Measurements from ENCODE around the gene USP2. TPM values are rescaled to one million over a fixed set of nuclear protein-coding genes. Genes with fewer than 3 reads are reported as not detected.
"Not testable (repeated sequence)": the region's sequence is repeated elsewhere in the genome, so short reads cannot be mapped to it uniquely, and the experiment has no call there.

USP2 gene
- total RNA-seq, 1 donor from 2014 or later, result 0.11 TPM

DNA sequence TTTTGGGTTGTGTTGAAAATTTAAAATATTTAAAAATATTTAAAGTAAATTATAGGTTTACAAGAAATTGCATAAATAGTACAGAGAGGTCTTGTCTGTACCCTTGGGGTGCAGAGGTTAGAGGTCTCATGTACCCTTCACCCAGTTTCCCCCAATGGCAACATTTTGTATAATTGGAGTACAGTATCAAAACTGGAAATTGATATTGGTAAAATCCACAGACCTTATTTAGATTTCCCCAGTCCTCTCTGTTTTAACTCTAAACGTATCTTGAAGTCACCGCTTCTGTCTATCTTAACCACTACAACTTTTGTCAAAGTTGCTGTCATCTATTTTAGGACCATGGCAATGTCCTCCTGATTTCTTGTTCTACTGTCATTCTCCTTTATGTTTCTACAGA lies 30.6 kb upstream of the USP2 start:
- TF ChIP-seq, protein P1, sequence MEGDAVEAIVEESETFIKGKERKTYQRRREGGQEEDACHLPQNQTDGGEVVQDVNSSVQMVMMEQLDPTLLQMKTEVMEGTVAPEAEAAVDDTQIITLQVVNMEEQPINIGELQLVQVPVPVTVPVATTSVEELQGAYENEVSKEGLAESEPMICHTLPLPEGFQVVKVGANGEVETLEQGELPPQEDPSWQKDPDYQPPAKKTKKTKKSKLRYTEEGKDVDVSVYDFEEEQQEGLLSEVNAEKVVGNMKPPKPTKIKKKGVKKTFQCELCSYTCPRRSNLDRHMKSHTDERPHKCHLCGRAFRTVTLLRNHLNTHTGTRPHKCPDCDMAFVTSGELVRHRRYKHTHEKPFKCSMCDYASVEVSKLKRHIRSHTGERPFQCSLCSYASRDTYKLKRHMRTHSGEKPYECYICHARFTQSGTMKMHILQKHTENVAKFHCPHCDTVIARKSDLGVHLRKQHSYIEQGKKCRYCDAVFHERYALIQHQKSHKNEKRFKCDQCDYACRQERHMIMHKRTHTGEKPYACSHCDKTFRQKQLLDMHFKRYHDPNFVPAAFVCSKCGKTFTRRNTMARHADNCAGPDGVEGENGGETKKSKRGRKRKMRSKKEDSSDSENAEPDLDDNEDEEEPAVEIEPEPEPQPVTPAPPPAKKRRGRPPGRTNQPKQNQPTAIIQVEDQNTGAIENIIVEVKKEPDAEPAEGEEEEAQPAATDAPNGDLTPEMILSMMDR (IDR thresholded peaks at IDR 0.05), result no peak
- Mint-ChIP-seq H3K4me3 (ENCODE audit: unreplicated experiment) (no peak overlapping the region), H3K9me3 (ENCODE audit: unreplicated experiment) (peaks cover 5% of the 10 kb centered on the region), H3K36me3 (ENCODE audit: unreplicated experiment) (no peaks in the 10 kb centered on the region), H3K4me1 (ENCODE audit: unreplicated experiment) (peaks cover 2% of the 10 kb centered on the region), H3K27me3 (ENCODE audit: unreplicated experiment) (peaks cover 20% of the 10 kb centered on the region), H3K27ac (ENCODE audit: unreplicated experiment) (no peak overlapping the region)
- DNase-seq (ENCODE audit: extremely low spot score, unreplicated experiment), result no peak

DNA sequence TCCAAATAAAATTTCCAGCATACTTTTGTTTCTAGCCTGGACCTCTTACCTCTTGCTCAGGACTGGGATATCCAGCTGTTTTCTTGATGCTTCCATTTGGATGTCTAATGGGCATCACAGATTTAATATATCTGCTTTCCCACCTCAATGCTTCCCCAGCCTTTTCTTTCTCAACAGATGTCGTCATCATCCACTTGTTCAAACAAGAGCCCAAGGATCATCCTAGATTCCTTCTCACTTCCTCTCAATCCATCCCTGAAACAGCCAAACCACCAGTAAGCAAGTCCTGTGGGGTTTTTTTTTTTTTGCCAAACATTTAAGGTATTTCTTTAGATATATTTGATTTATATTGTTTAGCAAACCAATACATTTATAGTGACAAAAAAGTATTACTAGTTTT lies 29.0 kb upstream of the USP2 start:
- Mint-ChIP-seq H3K9me3 (ENCODE audit: unreplicated experiment) (peaks cover 5% of the 10 kb centered on the region), H3K27ac (ENCODE audit: unreplicated experiment) (no peak overlapping the region), H3K4me3 (ENCODE audit: unreplicated experiment) (no peak overlapping the region), H3K4me1 (ENCODE audit: unreplicated experiment) (no peaks in the 10 kb centered on the region), H3K27me3 (ENCODE audit: unreplicated experiment) (peaks cover 20% of the 10 kb centered on the region), H3K36me3 (ENCODE audit: unreplicated experiment) (no peaks in the 10 kb centered on the region)
- TF ChIP-seq, protein P1 (IDR thresholded peaks at IDR 0.05), result no peak
- no peak for DNase-seq (ENCODE audit: extremely low spot score, unreplicated experiment)

DNA sequence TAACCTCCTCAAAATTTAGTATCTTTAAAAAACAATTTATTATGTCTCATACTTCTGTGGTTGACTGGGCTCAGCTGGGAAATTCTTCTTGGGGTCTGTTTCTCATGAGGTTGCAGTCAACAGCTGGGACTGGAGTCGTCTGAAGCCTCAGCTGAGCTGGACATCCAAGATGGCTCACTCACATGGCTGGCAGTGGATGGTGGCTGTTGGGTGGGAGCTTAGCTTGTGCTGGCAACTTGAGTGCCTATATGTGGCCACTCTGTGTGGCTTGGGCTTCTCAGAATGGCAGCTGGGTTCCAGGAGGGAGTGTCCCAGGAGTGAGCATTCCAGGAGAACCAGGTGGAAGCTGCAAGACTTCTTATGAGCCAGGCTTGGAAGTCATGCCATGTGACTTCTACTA lies 28.2 kb upstream of the USP2 start:
- no peak overlapping the region for H3K27ac Mint-ChIP-seq (ENCODE audit: unreplicated experiment)

DNA sequence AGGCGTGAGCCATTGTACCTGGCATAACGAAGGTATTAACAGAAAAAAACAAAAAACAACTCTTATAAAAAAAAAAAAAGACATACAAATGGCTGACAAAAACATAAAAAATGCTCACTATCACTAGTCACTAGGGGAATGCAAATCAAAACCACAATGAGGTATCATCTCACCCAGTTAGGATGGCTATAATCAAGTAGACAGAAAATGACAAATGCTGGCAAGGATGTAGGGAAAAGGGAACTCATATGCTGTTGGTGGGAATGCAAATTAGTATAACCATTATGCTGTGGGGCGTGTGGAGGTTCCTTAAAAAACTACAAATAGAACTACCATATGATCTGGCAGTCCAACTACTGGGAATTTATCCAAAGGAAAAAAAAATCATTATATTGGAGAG lies 24.5 kb upstream of the USP2 start:
- H3K9me3 Mint-ChIP-seq (ENCODE audit: unreplicated experiment), result peaks cover 8% of the 10 kb centered on the region
- peaks cover 3% of the 10 kb centered on the region for H3K4me1 Mint-ChIP-seq (ENCODE audit: unreplicated experiment)
- H3K27me3 Mint-ChIP-seq (ENCODE audit: unreplicated experiment), result peaks cover 38% of the 10 kb centered on the region
- H3K36me3 Mint-ChIP-seq (ENCODE audit: unreplicated experiment), result no peaks in the 10 kb centered on the region
- TF ChIP-seq, protein P1 (IDR thresholded peaks at IDR 0.05), result no peak
- no peak for DNase-seq (ENCODE audit: extremely low spot score, unreplicated experiment)
- no peak overlapping the region for H3K27ac Mint-ChIP-seq (ENCODE audit: unreplicated experiment)
- H3K4me3 Mint-ChIP-seq (ENCODE audit: unreplicated experiment), result no peak overlapping the region

More for the DNA sequence above, 28.2 kb upstream of the USP2 start:
- no peaks in the 10 kb centered on the region for H3K36me3 Mint-ChIP-seq (ENCODE audit: unreplicated experiment)
- peaks cover 3% of the 10 kb centered on the region for H3K4me1 Mint-ChIP-seq (ENCODE audit: unreplicated experiment)
- H3K27me3 Mint-ChIP-seq (ENCODE audit: unreplicated experiment), result peaks cover 23% of the 10 kb centered on the region
- no peak overlapping the region for H3K4me3 Mint-ChIP-seq (ENCODE audit: unreplicated experiment)
- TF ChIP-seq, protein P1 (IDR thresholded peaks at IDR 0.05), result no peak
- DNase-seq (ENCODE audit: extremely low spot score, unreplicated experiment), result peak; percentile 77
- H3K9me3 Mint-ChIP-seq (ENCODE audit: unreplicated experiment), result peaks cover 5% of the 10 kb centered on the region

DNA sequence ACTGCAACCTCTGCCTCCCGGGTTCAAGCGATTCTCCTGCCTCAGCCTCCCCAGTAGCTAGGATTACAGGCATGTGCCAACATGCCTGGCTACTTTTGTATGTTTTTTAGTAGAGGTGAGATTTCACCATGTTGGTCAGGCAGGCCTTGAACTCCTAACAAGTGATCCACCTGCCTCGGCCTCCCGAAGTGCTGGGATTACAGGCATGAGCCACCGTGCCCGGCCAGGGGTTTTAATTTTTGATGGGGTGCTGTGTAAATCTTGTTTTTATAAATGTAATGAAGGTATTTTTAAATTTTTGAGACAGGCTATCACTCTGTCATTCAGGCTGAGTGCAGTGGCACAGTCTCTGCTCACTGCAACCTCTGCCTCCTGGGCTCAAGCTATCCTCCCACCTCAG lies 24.0 kb upstream of the USP2 start:
- Mint-ChIP-seq H3K27me3 (ENCODE audit: unreplicated experiment) (peaks cover 43% of the 10 kb centered on the region), H3K9me3 (ENCODE audit: unreplicated experiment) (peaks cover 14% of the 10 kb centered on the region)
- not testable (repeated sequence) for H3K4me3 Mint-ChIP-seq (ENCODE audit: unreplicated experiment); H3K36me3 Mint-ChIP-seq (ENCODE audit: unreplicated experiment); H3K27ac Mint-ChIP-seq (ENCODE audit: unreplicated experiment); H3K4me1 Mint-ChIP-seq (ENCODE audit: unreplicated experiment)
- DNase-seq (ENCODE audit: extremely low spot score, unreplicated experiment), result peak; percentile 51

DNA sequence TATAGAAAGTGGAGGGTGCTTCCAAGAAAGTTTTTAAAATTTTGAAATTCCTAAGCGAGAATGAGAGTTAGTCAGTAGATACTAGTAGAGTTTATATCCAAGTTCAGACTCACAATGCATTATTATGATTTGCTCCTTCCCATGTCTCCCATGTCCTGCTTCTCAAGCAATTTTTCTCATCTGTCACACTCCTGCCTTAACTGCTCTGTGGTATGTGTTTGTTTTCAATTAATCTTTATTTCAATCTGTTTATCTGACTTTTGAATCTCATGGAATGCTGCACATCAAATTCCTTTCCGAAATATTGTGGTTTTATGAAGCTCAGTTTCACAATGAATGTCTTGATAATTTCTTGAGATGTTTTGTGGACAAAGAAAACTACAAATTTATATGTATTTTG lies 23.4 kb upstream of the USP2 start:
- Mint-ChIP-seq H3K27me3 (ENCODE audit: unreplicated experiment) (peaks cover 42% of the 10 kb centered on the region), H3K4me1 (ENCODE audit: unreplicated experiment) (peaks cover 3% of the 10 kb centered on the region), H3K36me3 (ENCODE audit: unreplicated experiment) (no peaks in the 10 kb centered on the region), H3K4me3 (ENCODE audit: unreplicated experiment) (no peak overlapping the region), H3K9me3 (ENCODE audit: unreplicated experiment) (peaks cover 17% of the 10 kb centered on the region), H3K27ac (ENCODE audit: unreplicated experiment) (no peak overlapping the region)
- TF ChIP-seq, protein P1 (IDR thresholded peaks at IDR 0.05), result no peak
- DNase-seq (ENCODE audit: extremely low spot score, unreplicated experiment), result no peak
